Mesendoderm (in vitro differentiated cells): Measurements from ENCODE around the gene NOX5.

Experiments
- DNase-seq: peaks from one replicate; pipeline ENCODE4 v3.0.0; 2013
- H2AK5ac ChIP-seq: 2 replicates; pipeline ENCODE4 v1.6.1; 2013; ENCODE audit warnings: low read length, inconsistent platforms
- H2BK120ac ChIP-seq: 2 replicates; pipeline ENCODE4 v1.6.1; 2013; ENCODE audit warnings: low read depth, mild to moderate bottlenecking, low read length, moderate library complexity, mixed read lengths
- H2BK15ac ChIP-seq: replicated peaks from 2 replicates; pipeline ENCODE4 v1.6.1; 2013; ENCODE audit warnings: low read depth, mild to moderate bottlenecking, moderate library complexity
- H2BK5ac ChIP-seq: 2 replicates; pipeline ENCODE4 v1.6.1; 2013; ENCODE audit warnings: low read length, inconsistent platforms
- H3K18ac ChIP-seq: 2 replicates; pipeline ENCODE4 v1.6.1; 2013; ENCODE audit warnings: mild to moderate bottlenecking, low read length, mixed read lengths
- H3K23ac ChIP-seq: one replicate; pipeline ENCODE4 v1.6.1; 2013; ENCODE audit warnings: low read length
- H3K27ac ChIP-seq: 2 replicates; pipeline ENCODE4 v1.5.1; 2013; ENCODE audit warnings: low read depth, mild to moderate bottlenecking, inconsistent platforms, low read length, moderate library complexity
- H3K27me3 ChIP-seq: 2 replicates; pipeline ENCODE4 v1.6.1; 2013; ENCODE audit warnings: low read length, control low read depth, mild to moderate bottlenecking, inconsistent platforms; ENCODE audit not compliant: insufficient read depth, poor library complexity
- H3K36me3 ChIP-seq: 2 replicates; pipeline ENCODE4 v1.6.1; 2013; ENCODE audit warnings: low read length, inconsistent platforms; ENCODE audit not compliant: control insufficient read depth, insufficient read depth
- H3K4ac ChIP-seq: one replicate; pipeline ENCODE4 v1.6.1; 2013; ENCODE audit warnings: low read depth, mild to moderate bottlenecking, low read length, moderate library complexity
- H3K4me1 ChIP-seq: 2 replicates; pipeline ENCODE4 v1.6.1; 2013; ENCODE audit warnings: low read depth, low read length, inconsistent platforms; ENCODE audit not compliant: control insufficient read depth
- H3K4me2 ChIP-seq: 2 replicates; pipeline ENCODE4 v1.6.1; 2013; ENCODE audit warnings: low read length
- H3K4me3 ChIP-seq: 2 replicates; pipeline ENCODE4 v1.5.1; 2013; ENCODE audit warnings: mild to moderate bottlenecking, low read length
- H3K56ac ChIP-seq: one replicate; pipeline ENCODE4 v1.6.1; 2013; ENCODE audit warnings: low read length
- H3K79me1 ChIP-seq: 2 replicates; pipeline ENCODE4 v1.6.1; 2013; ENCODE audit warnings: low read length, inconsistent platforms
- H3K79me2 ChIP-seq: 2 replicates; pipeline ENCODE4 v1.6.1; 2013; ENCODE audit warnings: mild to moderate bottlenecking, low read length; ENCODE audit not compliant: control insufficient read depth, insufficient read depth
- H3K9ac ChIP-seq: 2 replicates; pipeline ENCODE4 v1.6.1; 2013; ENCODE audit warnings: low read length, inconsistent platforms
- H4K5ac ChIP-seq: one replicate; pipeline ENCODE4 v1.6.1; 2013; ENCODE audit warnings: low read length
- H4K8ac ChIP-seq: one replicate; pipeline ENCODE4 v1.6.1; 2013; ENCODE audit warnings: low read depth, mild to moderate bottlenecking, control low read depth, low read length, moderate library complexity
- WGBS: extraction: QIAGEN DNeasy Blood & Tissue Kit; methylation state at CpG from one replicate; pipeline ENCODE4 v1.1.7; 2013; ENCODE audit warnings: low lambda C conversion rate, missing lambda C conversion rate; ENCODE audit not compliant: insufficient coverage; ENCODE audit errors: extremely low coverage; 5-methylcytosine and 5-hydroxymethylcytosine counted together

The NOX5 gene

GRCh38 chr15:69082554-69082953 lies 68.1 kb downstream of the NOX5 start:
- no peak overlapping the region for H3K56ac ChIP-seq
- no peak overlapping the region for H3K4me3 ChIP-seq
- no peaks in the 10 kb centered on the region for H3K79me1 ChIP-seq
- H3K18ac ChIP-seq = no peak overlapping the region
- H3K4me2 ChIP-seq = no peak overlapping the region
- H3K27me3 ChIP-seq = no peaks in the 10 kb centered on the region
- H3K4ac ChIP-seq = no peak overlapping the region
- H3K4me1 ChIP-seq = peaks cover 5% of the 10 kb centered on the region
- no peak overlapping the region for H2BK15ac ChIP-seq
- no peak overlapping the region for H2BK5ac ChIP-seq
- no peaks in the 10 kb centered on the region for H3K79me2 ChIP-seq
- no peak overlapping the region for H4K8ac ChIP-seq
- H3K27ac ChIP-seq = no peak overlapping the region
- H3K36me3 ChIP-seq = no peaks in the 10 kb centered on the region
- WGBS = no CpG with 5 or more reads among the region's 3 CpGs
- no peak for DNase-seq
- no peak overlapping the region for H2BK120ac ChIP-seq
- H3K23ac ChIP-seq = no peak overlapping the region
- H4K5ac ChIP-seq = no peak overlapping the region
- no peak overlapping the region for H3K9ac ChIP-seq
- H2AK5ac ChIP-seq = no peak overlapping the region

DNA sequence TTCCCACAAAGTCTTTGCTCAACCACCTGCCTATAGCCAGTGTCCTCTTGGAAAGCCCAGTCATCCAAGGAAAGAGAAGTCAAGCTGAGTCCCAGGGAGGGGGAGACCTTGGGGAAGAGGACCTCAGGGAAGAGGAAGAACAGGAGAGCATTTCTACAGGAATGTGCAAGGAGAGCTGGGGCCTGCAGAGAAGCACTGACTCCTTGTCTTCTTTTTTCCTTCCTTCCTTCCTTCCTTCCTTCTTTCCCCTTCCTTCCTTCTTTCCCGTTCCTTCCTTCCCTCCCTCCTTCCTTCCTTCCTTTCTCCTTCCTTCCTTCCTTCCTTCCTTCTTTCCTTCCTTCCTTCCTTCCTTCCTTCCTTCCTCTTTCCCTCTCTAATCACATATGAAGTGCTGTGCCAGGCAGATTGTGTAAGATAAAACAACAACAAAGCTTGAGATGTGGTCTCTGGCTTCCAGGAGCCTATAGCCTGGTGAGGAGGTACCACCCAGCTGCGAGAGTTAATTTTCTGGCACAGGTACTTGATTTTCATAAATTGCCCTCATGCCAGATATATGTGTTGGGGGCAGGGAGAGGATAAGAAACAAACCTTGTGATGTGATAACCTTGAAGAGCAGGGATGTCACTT lies 70.0 kb downstream of the NOX5 start:
- H2AK5ac ChIP-seq = no peak overlapping the region
- H3K9ac ChIP-seq = no peak overlapping the region
- H3K4me1 ChIP-seq = peaks cover 15% of the 10 kb centered on the region
- H3K56ac ChIP-seq = no peak overlapping the region
- H2BK5ac ChIP-seq = no peak overlapping the region
- no peak overlapping the region for H3K18ac ChIP-seq
- H3K4me2 ChIP-seq = no peak overlapping the region
- H3K4me3 ChIP-seq = no peak overlapping the region
- no peak overlapping the region for H3K4ac ChIP-seq
- H3K27me3 ChIP-seq = no peaks in the 10 kb centered on the region
- H3K79me1 ChIP-seq = no peaks in the 10 kb centered on the region
- no peak overlapping the region for H2BK15ac ChIP-seq
- no peak overlapping the region for H4K8ac ChIP-seq
- H3K79me2 ChIP-seq = no peaks in the 10 kb centered on the region
- H3K27ac ChIP-seq = no peak overlapping the region
- no CpG with 5 or more reads among the region's 2 CpGs for WGBS
- no peak for DNase-seq
- H2BK120ac ChIP-seq = no peak overlapping the region
- H3K23ac ChIP-seq = no peak overlapping the region
- H3K36me3 ChIP-seq = no peaks in the 10 kb centered on the region
- H4K5ac ChIP-seq = no peak overlapping the region

GRCh38 chr15:69085325-69086081 lies 71.0 kb downstream of the NOX5 start:
- H4K5ac ChIP-seq = no peak overlapping the region
- H3K36me3 ChIP-seq = no peaks in the 10 kb centered on the region
- no peak overlapping the region for H3K4ac ChIP-seq
- peaks cover 21% of the 10 kb centered on the region for H3K4me1 ChIP-seq
- H3K79me2 ChIP-seq = no peaks in the 10 kb centered on the region
- no peak overlapping the region for H4K8ac ChIP-seq
- no peaks in the 10 kb centered on the region for H3K79me1 ChIP-seq
- no peak overlapping the region for H3K4me3 ChIP-seq
- H2BK15ac ChIP-seq = no peak overlapping the region
- H3K27ac ChIP-seq = no peak overlapping the region
- H2AK5ac ChIP-seq = no peak overlapping the region
- H2BK120ac ChIP-seq = no peak overlapping the region
- no peak overlapping the region for H3K56ac ChIP-seq
- H3K4me2 ChIP-seq = no peak overlapping the region
- no peak overlapping the region for H3K23ac ChIP-seq
- DNase-seq = no peak
- no peak overlapping the region for H3K18ac ChIP-seq
- H2BK5ac ChIP-seq = no peak overlapping the region
- no peak overlapping the region for H3K9ac ChIP-seq
- H3K27me3 ChIP-seq = no peaks in the 10 kb centered on the region
- WGBS = no CpG with 5 or more reads among the region's 5 CpGs

GRCh38 chr15:69086427-69087204 lies 72.1 kb downstream of the NOX5 start:
- Histone ChIP-seq H3K18ac (no peak overlapping the region), H3K23ac (no peak overlapping the region), H3K4ac (no peak overlapping the region), H3K27ac (no peak overlapping the region), H3K79me1 (no peaks in the 10 kb centered on the region), H2AK5ac (no peak overlapping the region), H4K5ac (no peak overlapping the region), H3K4me3 (no peak overlapping the region), H3K4me2 (no peak overlapping the region), H3K9ac (no peak overlapping the region), H2BK5ac (no peak overlapping the region), H3K36me3 (no peaks in the 10 kb centered on the region), H3K4me1 (peaks cover 21% of the 10 kb centered on the region), H4K8ac (no peak overlapping the region), H3K79me2 (no peaks in the 10 kb centered on the region), H3K27me3 (no peaks in the 10 kb centered on the region), H2BK120ac (no peak overlapping the region), H3K56ac (no peak overlapping the region), H2BK15ac (no peak overlapping the region)
- no CpG with 5 or more reads among the region's 14 CpGs for WGBS
- DNase-seq = no peak

DNA sequence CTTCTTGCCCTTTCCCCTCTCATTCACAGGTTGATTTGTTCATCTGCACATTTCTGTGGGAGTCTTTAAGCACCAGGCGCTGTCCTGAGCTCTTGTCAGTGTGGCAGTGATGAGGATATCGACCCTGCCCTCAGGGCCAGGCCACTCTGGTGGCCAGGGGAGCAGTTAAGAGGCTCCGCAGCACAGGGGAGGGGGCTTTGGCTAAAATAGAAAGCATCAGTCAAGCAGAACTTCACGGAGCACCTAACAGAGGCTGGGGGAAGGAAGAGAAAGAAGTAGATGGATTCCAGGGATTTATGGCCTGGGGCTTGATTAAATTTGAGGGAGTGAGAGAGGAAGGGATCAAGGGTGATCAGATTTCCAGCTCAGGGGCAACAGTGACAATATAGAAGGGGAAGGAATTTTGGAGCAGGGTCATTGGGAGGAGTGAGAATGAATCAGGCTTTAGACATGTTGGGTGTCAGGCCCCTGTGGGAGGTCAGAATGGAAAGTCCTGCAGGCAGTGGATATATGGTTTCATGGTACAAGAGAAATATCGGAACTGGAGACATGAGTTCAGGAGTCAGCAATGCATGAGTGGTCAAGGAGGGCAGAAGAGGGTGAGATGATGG lies 73.0 kb downstream of the NOX5 start:
- Histone ChIP-seq H4K5ac (no peak overlapping the region), H3K4ac (no peak overlapping the region), H3K9ac (no peak overlapping the region), H3K27me3 (no peaks in the 10 kb centered on the region), H3K4me1 (peaks cover 21% of the 10 kb centered on the region), H3K79me1 (no peaks in the 10 kb centered on the region), H3K56ac (no peak overlapping the region), H2BK15ac (no peak overlapping the region), H3K23ac (no peak overlapping the region), H2BK120ac (no peak overlapping the region), H4K8ac (no peak overlapping the region), H3K79me2 (no peaks in the 10 kb centered on the region), H3K27ac (no peak overlapping the region), H3K4me3 (no peak overlapping the region), H2BK5ac (peak overlapping the region; percentile 57), H2AK5ac (no peak overlapping the region), H3K36me3 (no peaks in the 10 kb centered on the region), H3K18ac (no peak overlapping the region), H3K4me2 (no peak overlapping the region)
- DNase-seq = peak; percentile 30
- no CpG with 5 or more reads among the region's 5 CpGs for WGBS
